Pulmonary artery endothelial cell (primary cell): Measurements from ENCODE around the gene ANAPC10. TPM values are rescaled to one million over a fixed set of nuclear protein-coding genes. Genes with fewer than 3 reads are reported as not detected.
A peak's percentile ranks its signal among the peaks of the same experiment; 100 is the strongest.

ENCODE experiments used
- DNase-seq: peaks from one replicate; pipeline ENCODE4 v3.0.0-alpha.2; 2011; ENCODE audit warnings: low read depth, low spot score
- total RNA-seq: library from RNA; depleted of rRNA; stranded (reverse); fragments of >200 nt; gene quantifications from 2 replicates; pipeline ENCODE4 v1.2.3, GENCODE V29; 2014

Gene ANAPC10
- total RNA-seq, 1 donor from 2014 or later, result 24.6 TPM

GRCh38 chr4:145071560-145071959 is 26.4 kb downstream of the ANAPC10 start:
- DNase-seq, result no peak

DNA sequence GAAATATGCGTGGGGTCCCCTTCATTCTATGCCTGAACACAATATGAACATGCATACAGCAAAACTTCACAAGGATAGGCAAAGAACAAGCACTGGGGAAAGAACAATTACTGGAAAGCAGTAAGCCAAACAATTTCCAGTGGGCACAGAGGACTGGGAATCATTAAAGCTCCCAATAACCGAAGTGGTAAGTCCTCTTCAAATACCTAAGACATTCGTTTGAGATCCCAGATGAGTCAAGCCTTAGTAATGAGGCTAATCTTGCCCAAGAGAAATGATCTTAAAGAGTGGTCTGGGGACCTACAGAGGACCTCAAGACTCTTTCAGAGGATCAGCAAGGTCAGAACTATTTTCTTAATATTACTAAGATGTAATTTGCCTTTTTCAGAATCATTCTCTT is 28.6 kb downstream of the ANAPC10 start:
- no peak for DNase-seq

GRCh38 chr4:145066063-145066501 is 31.9 kb downstream of the ANAPC10 start:
- no peak for DNase-seq

DNA sequence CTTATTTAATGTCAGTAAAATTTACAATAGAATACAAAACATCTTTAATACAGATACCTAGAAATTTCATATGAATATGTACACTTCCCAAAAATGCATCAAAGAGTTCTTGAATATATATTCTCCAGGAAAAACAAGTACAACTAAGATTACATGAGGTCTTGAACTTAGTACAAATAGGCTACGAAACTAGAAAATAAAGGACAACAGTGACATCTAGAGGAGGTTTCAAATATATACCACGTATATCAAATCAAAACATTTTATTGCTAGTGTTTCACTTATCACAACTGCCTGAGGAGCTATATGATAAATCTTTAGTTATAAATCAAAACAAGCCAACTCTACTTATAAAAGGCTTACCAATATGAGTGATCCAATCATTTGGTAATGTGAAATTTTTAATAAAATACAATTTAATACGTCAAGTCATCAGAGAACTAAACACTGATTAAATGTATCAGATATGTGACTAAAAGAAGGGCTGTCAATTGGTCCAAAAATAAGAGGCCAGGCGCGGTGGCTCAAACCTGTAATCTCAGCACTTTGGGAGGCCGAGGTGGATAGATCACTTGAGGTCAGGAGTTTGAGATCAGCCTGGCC is 36.6 kb downstream of the ANAPC10 start:
- DNase-seq, result peak; percentile 29

DNA sequence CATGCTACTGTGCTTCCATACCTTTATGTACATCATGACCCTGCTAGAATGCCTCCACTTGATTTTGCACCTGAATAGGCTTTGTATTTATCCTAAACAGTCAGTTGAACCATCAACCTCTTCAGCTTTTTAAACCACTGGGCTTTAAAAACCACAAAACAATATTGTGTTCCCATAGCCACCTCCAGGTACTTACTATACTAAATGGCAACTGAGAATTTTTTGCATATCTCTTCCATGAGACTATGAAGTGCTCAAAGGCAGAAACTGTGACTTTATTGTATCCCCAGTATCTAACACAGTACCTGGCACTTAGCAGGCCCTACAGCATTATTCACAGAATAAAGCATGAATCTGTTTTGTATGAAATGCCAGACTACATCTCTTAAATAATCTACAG is 39.7 kb downstream of the ANAPC10 start:
- DNase-seq, result no peak

GRCh38 chr4:145056325-145057130 is 41.5 kb downstream of the ANAPC10 start:
- DNase-seq, result no peak

GRCh38 chr4:145055533-145056257 is 42.3 kb downstream of the ANAPC10 start:
- DNase-seq, result no peak

GRCh38 chr4:145049241-145049640 is 48.8 kb downstream of the ANAPC10 start:
- DNase-seq, result no peak

GRCh38 chr4:145048817-145049216 is 49.2 kb downstream of the ANAPC10 start:
- DNase-seq, result no peak

- DNase-seq, result no peak
Measured at GRCh38 chr4:145047151-145047550, 50.8 kb downstream of the ANAPC10 start.

DNA sequence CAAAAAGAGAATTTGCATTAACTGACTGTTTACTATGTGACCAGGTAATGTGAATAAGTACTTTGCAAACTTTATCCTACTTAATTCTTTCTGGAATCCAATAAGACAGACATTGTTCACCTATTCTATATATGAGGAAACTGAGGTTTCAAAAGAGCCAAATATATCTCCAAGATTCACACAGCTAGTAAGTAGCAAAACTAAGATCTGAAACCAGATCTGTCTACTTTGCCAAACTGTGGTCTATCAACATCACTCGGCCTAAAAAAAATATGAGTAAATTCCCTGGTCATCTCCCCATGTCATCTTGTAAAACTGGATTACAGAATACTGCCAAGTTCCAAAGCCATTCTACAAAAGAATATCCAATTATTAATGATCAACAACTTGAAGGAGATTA is 52.8 kb downstream of the ANAPC10 start:
- no peak for DNase-seq

- no peak for DNase-seq
Measured at GRCh38 chr4:145044341-145044740, 53.7 kb downstream of the ANAPC10 start.

DNA sequence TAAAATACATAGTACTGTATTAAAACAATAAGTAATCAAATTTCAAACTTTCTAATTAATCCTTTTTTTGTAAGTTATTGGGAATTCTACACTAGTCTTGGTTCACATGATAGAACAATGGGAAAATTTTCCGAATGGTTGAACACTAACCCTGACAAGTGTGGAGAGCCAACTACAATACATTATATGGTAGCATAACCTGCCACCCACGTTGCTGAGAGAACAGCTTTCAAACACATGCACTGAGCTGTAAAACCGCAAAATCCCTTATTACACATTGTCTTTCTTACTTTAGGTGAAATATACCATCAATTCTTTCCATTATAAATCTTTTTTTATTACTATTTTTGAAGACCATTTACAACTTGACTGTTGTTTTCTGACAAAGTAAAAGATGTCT is 54.7 kb downstream of the ANAPC10 start:
- DNase-seq, result no peak

GRCh38 chr4:145042601-145043285 is 55.3 kb downstream of the ANAPC10 start:
- no peak for DNase-seq

DNA sequence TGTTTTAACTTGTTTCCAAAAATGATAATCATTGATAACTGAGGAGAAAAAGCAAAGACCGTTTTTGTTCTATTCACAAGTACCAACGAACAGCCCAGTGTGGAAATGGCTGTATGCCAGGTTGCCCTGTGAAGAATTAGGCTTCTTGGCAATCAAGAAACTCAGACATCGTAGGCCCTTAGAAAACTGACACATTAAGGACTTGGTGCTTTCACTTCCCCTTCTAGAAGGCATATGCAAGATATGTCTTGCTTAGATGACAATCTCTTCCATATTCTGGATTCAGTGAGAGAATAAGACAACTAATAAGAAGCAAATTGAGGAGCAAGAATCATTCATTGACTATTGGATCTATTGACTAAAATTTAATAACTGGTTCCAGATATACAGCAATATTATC is 56.6 kb downstream of the ANAPC10 start:
- no peak for DNase-seq

GRCh38 chr4:145035494-145036136 is 62.4 kb downstream of the ANAPC10 start:
- DNase-seq, result no peak

DNA sequence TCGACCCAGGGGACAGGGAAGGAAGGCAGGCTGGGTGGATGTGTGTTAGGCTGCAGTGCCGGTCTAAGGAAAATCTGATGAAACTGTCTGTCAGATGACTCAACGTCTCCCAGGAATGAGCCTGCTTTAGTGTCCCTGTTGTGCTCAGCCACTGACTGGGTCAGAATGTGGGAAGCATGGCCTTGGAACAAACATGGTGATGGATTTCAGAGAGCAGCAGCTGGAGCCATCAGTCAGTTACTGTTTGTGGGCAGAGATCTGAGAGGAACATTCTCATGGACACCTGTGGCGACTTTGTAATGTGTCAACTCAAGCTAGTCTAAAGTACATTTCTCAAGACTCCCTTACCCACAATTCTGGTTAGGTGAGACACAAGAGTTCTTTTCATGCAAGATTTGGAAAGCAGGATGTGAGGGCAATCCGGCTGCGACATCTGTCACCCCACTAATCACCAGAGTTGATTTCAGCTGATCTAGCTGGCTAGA is 63.2 kb downstream of the ANAPC10 start:
- no peak for DNase-seq

GRCh38 chr4:145019346-145019745 is 78.7 kb downstream of the ANAPC10 start:
- no peak for DNase-seq

- no peak for DNase-seq
Measured at GRCh38 chr4:145014365-145014764, 83.6 kb downstream of the ANAPC10 start.

DNA sequence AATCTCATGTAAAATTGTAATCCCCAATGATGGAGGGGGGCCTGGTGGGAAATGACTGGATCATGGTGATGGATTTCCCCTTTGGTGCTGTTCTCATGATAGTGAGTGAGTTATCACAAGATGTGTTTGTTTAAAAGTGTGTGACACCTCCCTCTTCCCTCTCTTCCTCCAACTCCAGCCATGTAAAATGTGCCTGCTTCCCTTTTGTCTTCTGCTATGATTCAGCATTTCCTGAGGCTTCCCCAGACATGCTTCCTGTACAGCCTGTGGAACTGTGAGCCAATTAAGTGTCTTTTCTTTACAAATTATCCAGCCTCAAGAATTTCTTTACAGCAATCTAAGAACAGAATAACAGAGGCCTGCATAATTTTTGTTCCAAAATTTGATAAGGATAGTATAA is 85.2 kb downstream of the ANAPC10 start:
- DNase-seq, result peak; percentile 93

DNA sequence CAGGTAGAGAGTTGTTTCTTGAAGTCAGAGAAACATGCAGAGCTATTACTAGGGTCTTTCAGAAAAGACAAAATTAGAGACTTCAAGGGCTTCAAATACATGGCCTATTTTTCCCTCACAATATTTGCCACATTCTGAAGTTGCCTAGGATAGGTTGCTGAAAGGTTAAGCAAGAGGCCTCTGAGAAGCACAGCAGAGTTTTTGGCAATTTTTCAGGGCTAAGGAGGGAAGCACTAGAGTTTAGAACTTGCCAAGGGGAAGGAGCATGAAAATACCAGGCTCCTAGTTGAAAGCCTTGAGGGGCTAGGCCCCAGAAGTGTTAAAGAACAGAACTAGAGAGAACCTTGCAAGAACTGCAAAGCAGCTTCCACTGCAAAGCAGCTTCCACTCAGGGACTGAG is 86.4 kb downstream of the ANAPC10 start:
- DNase-seq, result no peak
